ENCODE measurements around the gene SNAP25.

SNAP25 gene

GRCh38 chr20:10330071-10330470 lies 111.4 kb downstream of the SNAP25 start:
- H3K27ac ChIP-seq = no peak overlapping the region
- TF ChIP-seq, protein P1, sequence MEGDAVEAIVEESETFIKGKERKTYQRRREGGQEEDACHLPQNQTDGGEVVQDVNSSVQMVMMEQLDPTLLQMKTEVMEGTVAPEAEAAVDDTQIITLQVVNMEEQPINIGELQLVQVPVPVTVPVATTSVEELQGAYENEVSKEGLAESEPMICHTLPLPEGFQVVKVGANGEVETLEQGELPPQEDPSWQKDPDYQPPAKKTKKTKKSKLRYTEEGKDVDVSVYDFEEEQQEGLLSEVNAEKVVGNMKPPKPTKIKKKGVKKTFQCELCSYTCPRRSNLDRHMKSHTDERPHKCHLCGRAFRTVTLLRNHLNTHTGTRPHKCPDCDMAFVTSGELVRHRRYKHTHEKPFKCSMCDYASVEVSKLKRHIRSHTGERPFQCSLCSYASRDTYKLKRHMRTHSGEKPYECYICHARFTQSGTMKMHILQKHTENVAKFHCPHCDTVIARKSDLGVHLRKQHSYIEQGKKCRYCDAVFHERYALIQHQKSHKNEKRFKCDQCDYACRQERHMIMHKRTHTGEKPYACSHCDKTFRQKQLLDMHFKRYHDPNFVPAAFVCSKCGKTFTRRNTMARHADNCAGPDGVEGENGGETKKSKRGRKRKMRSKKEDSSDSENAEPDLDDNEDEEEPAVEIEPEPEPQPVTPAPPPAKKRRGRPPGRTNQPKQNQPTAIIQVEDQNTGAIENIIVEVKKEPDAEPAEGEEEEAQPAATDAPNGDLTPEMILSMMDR (conservative IDR thresholded peaks at IDR 0.05; ENCODE audit: low read depth) = no peak
- ChIA-PET POLR2A (ENCODE audit: low non-redundant PET) (no interaction called here), CTCF (interaction anchor here (1.0 kb wide), 1 partner anchor 9 kb away, joined by 4 read pairs; no protein-coding TSS in a partner anchor)
- DNase-seq (ENCODE audit: low spot score) = no peak

DNA sequence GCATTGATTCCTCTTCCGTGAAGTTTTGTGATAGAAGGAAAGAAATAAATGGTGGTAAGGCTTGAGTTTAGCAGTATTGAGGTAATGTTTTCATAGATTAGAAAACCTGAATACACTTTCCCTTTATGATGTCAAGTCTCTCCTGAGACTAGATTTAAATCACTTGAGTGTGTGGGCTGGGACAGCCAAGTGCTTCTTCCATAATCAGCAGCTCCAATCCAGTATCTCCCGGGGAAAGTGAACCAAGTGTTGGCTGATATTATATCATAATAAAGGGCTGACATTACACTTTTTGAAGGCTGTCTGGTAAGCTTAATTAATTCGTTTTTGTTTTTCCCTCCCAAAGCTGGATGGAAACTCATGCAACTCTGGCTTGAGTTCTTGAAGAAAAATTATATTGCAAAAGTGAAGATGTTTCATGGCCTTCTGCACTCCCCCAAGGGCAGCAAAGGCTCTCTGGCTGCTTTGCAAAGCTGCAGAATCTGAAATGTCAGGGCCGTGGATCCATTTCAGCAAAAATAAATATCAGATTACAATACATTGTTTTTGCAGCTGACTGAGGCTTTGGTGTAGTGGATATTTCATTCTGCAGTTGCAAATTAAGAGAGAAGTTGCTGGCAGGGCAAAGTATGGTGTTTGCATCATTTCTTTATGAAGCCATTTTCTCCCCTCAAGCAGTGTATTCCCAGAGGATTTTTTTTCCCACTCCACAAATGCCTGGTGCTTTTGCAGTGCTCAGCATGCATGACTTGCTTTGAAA lies 114.2 kb downstream of the SNAP25 start:
- POLR2A ChIA-PET (ENCODE audit: low non-redundant PET) = no interaction called here
- CTCF ChIA-PET = interaction anchor here (0.6 kb wide), 2 partner anchors 730 to 1035 kb away, joined by 3 read pairs; no protein-coding TSS in a partner anchor
- TF ChIP-seq, protein P1 (conservative IDR thresholded peaks at IDR 0.05; ENCODE audit: low read depth) = no peak
- no peak for DNase-seq (ENCODE audit: low spot score)
- H3K27ac ChIP-seq = no peak overlapping the region

GRCh38 chr20:10336959-10337729 lies 118.5 kb downstream of the SNAP25 start:
- TF ChIP-seq, protein P1 (conservative IDR thresholded peaks at IDR 0.05; ENCODE audit: low read depth) = no peak
- DNase-seq (ENCODE audit: low spot score) = no peak
- CTCF ChIA-PET = no interaction called here
- POLR2A ChIA-PET (ENCODE audit: low non-redundant PET) = no interaction called here
- no peak overlapping the region for H3K27ac ChIP-seq

DNA sequence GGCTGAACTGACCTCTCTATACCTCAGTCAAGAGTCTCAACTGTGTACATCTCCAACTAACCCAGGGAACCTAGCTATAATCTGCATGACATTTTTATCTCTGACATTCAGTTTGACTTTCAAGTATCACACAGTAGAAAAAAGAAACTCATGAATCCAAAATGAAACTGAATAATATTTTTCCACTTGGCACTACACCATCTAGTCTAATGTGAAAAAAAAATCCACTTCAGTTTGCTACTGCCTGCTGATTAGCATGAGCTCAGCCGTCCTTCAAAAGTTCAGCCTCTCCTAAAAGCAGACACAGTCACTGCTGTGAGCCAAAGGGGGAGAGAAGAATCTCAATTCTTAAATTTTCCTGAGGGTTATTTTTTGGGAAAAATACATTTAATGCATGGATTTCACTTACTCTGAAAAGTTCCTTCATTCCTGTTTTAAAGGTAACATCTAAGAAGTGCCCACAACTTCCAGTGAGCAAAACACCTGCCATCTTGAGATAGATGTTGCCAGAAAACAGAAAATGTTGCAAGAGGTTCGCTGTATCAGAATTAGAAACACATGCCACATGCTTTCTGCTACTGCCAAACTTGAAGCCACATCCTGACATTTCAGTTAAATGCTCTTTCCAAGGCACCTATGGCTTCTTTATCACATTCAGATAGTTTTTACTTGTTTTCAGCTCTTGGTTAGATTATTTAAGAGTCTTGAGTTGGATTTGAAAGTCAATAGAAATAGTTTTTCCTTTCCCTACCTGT lies 120.0 kb downstream of the SNAP25 start:
- DNase-seq (ENCODE audit: low spot score) = no peak
- ChIA-PET POLR2A (ENCODE audit: low non-redundant PET) (no interaction called here), CTCF (no interaction called here)
- TF ChIP-seq, protein P1 (conservative IDR thresholded peaks at IDR 0.05; ENCODE audit: low read depth) = no peak
- no peak overlapping the region for H3K27ac ChIP-seq

DNA sequence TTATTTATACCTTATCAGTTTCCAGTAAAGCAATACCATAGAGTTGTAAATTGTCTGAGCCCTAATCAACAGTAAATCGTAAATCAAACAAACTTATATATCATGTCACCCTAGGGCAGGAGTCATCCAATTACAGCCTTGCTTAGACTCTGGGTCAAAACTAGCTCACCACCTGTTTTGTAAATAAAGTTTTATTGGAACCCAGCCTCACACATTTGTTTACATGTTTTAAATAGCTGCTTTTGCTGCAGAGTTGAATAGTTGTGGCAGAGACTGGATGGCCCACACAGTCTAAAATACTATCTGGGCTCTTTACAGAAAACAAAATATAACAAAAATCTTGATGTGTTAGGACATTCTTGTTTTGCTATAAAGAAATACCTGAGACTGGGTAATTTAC lies 121.0 kb downstream of the SNAP25 start:
- CTCF ChIA-PET = no interaction called here
- no peak for DNase-seq (ENCODE audit: low spot score)

More for the DNA sequence above, 121.0 kb downstream of the SNAP25 start:
- H3K27ac ChIP-seq = no peak overlapping the region
- TF ChIP-seq, protein P1 (conservative IDR thresholded peaks at IDR 0.05; ENCODE audit: low read depth) = no peak
- POLR2A ChIA-PET (ENCODE audit: low non-redundant PET) = no interaction called here

All from RWPE1 (cell line).